Right lobe of liver (tissue), 6 donors: ENCODE data around the gene SLC31A2. TPM values are rescaled to one million over a fixed set of nuclear protein-coding genes. Genes with fewer than 3 reads are reported as not detected.

ENCODE experiments used
- ATAC-seq, 4 donors: fragments of 200-7000 bp; cut with Tn5 transposase; one replicate each; pipeline ENCODE4 v1.9.1; 2020; ENCODE audit warnings: mild to moderate bottlenecking in 4 of 4, moderate library complexity in 4 of 4
- DNase-seq, 3 donors: peaks; one replicate each; pipeline ENCODE4 v3.0.0-alpha.2; 2020
- H3K27ac ChIP-seq, 3 donors: fragments of 200-600 bp; one replicate each; pipeline ENCODE4 v1.8.0; 2022
- H3K27me3 ChIP-seq, 2 donors: fragments of 200-600 bp; one replicate each; pipeline ENCODE4 v1.8.0; 2022
- H3K36me3 ChIP-seq, 4 donors: fragments of 200-600 bp; sonication (generic) in 1 of 4; one replicate each; pipeline versions ENCODE4 v1.5.1 to v1.8.0; 2017 to 2022; ENCODE audit warnings: control low read depth in 1 of 4
- H3K4me1 ChIP-seq, 4 donors: fragments of 200-600 bp; sonication (generic) in 1 of 4; one replicate each; pipeline versions ENCODE4 v1.5.1 to v1.8.0; 2017 to 2022; ENCODE audit warnings: control low read depth in 1 of 4
- H3K4me3 ChIP-seq, 3 donors: fragments of 200-600 bp; one replicate each; pipeline ENCODE4 v1.8.0; 2022
- H3K9me3 ChIP-seq, 4 donors: fragments of 200-600 bp; sonication (generic) in 1 of 4; one replicate each; pipeline versions ENCODE4 v1.5.1 to v1.8.0; 2017 to 2022; ENCODE audit warnings: control low read depth in 1 of 4
- POLR2A ChIP-seq: fragments of 450-650 bp; IDR thresholded peaks from one replicate; pipeline ENCODE4 v1.6.1; 2017; ENCODE audit warnings: antibody characterized with exemption, mild to moderate bottlenecking
- WGBS: methylation state at CpG from one replicate; pipeline ENCODE4 v1.1.6; 2018; ENCODE audit warnings: low coverage, low lambda C conversion rate; ENCODE audit not compliant: insufficient coverage; ENCODE audit errors: missing lambda C conversion rate; 5-methylcytosine and 5-hydroxymethylcytosine counted together
- intact Hi-C, 2 donors: fragments of 100-400 bp; cut with DNase I; formaldehyde crosslinking; loops; one replicate each; pipeline versions ENCODE4 v1.11.2 to v1.14.1; 2022
- total RNA-seq, 6 experiments: library from RNA; depleted of rRNA in 2 of 6; stranded (reverse); fragments of >200 nt in 2 of 6; fragmentation: NEBNext Ultra II Directional in 3 of 6; extraction: Animal tissue kit (Norgen Biotek cat#: 25700) in 3 of 6; gene quantifications; one replicate each; pipeline versions ENCODE4 v1.1.0 to v1.2.4, GENCODE V29; 2016 to 2023
- TF ChIP-seq, protein P1 (sequence below), 4 donors: fragments of 200-600 bp in 3 of 4; fragments of 450-650 bp in 1 of 4; IDR thresholded peaks; one replicate each; pipeline versions ENCODE4 v1.5.1 to v1.8.0; 2016 to 2022; ENCODE audit warnings: antibody characterized with exemption in 4 of 4, mild to moderate bottlenecking in 2 of 4
- donor health status: DM: no; HTN: yes; CAD: no.
- donor health status: DM: no; HTN: no; CAD: no.
- donor health status: DM: no; HTN: no; CAD: no.
- donor health status: DM: no; HTN: yes; CAD: no.
- donor health status: DM: no; HTN: yes; CAD: no.

The SLC31A2 gene
- total RNA-seq, 6 experiments from 2014 or later = 11.5 to 43.4 (median 25.0) TPM

DNA sequence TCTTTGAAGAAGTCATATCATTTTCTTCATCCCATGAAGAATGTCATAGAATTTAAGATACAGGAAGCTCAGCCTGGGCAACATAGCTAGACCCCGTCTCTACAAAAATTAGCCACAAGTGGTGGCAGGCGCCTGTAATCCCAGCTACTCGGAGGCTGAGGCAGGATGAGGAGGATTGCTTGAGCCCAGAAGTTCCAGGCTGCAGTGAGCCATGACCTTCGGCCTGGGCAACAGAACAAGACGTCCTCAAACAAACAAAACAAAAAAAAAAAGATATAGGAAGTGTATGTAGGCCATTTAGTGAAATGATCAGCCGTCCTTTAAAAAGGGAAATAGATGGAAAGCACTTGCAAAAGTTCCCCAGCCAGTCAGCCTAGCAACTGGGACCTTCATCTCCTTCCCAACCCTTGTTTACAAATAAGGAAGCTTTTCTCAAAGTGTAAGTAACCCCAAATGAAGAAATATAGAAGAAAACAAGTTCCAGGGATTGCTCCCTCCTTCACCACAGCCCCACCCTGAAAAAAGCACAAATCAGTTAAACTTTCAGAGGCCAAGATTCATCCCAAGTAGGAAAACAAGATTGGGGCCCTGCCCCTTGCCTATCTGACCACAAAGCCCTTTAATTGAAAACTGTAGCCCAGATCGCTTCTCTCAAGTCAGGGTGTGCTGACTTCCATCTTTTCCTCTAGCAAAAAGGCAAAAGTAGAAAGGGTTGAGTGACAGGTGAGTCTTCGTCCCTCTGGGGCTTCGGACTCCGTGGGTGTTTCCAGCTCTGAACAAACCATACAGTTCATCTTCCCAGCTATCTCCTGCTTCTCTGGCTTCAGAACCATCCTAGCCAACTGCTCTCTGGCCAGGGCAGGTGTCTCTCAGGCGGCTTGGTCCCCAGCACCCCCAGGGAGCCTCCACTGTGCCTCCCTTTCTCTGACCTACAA lies 1.2 kb downstream of the SLC31A2 start:
- H3K4me1 ChIP-seq = peaks cover 0 to 38% (median 9%) of the 10 kb centered on the region in 4 donors
- no peaks in the 10 kb centered on the region for H3K27me3 ChIP-seq
- TF ChIP-seq, protein P1, sequence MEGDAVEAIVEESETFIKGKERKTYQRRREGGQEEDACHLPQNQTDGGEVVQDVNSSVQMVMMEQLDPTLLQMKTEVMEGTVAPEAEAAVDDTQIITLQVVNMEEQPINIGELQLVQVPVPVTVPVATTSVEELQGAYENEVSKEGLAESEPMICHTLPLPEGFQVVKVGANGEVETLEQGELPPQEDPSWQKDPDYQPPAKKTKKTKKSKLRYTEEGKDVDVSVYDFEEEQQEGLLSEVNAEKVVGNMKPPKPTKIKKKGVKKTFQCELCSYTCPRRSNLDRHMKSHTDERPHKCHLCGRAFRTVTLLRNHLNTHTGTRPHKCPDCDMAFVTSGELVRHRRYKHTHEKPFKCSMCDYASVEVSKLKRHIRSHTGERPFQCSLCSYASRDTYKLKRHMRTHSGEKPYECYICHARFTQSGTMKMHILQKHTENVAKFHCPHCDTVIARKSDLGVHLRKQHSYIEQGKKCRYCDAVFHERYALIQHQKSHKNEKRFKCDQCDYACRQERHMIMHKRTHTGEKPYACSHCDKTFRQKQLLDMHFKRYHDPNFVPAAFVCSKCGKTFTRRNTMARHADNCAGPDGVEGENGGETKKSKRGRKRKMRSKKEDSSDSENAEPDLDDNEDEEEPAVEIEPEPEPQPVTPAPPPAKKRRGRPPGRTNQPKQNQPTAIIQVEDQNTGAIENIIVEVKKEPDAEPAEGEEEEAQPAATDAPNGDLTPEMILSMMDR (IDR thresholded peaks at IDR 0.05) = no peak
- TF ChIP-seq POLR2A = no peak
- peak overlapping the region; percentile 77 to 85 (median 81) for H3K27ac ChIP-seq
- 9% methylated on average over 6 of the region's 11 CpGs for WGBS
- intact Hi-C loops = no loop called here
- no peaks in the 10 kb centered on the region for H3K9me3 ChIP-seq
- ATAC-seq (peak; percentile 4 to 54 (median 41)), DNase-seq (peak in 1 of 3 donors; percentile 60)
- H3K36me3 ChIP-seq = no peaks in the 10 kb centered on the region
- peak overlapping the region; percentile 80 to 99 (median 98) for H3K4me3 ChIP-seq

DNA sequence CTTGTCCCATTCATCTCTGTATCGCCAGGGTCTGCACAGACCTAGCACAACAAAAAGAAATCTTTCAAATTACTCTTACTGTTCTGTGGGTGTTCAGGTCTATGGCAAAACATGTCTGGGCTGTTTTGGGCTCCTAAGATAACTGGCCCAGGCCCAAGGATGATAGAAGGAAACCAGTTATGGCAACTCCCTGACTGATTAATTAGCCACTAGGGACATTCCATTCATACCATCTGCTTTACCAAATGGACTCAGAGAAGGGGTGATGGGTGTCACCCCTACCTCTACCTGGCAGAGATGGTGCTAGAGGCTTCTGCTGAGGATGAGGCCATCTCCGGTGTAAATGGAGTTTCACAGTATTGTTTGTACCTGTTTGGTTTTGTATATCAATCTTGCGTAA lies 1.9 kb downstream of the SLC31A2 start:
- H3K27ac ChIP-seq = peak overlapping the region in 2 of 3 donors; percentile 24 to 37
- no peaks in the 10 kb centered on the region for H3K27me3 ChIP-seq
- peak overlapping the region in 1 of 3 donors; percentile 98 for H3K4me3 ChIP-seq
- no peaks in the 10 kb centered on the region for H3K36me3 ChIP-seq
- intact Hi-C loops = no loop called here
- H3K4me1 ChIP-seq = peaks cover 0 to 37% (median 9%) of the 10 kb centered on the region in 4 donors
- no peaks in the 10 kb centered on the region for H3K9me3 ChIP-seq
- DNase-seq (no peak), ATAC-seq (no peak)
- no peak for TF ChIP-seq POLR2A
- TF ChIP-seq, protein P1 (IDR thresholded peaks at IDR 0.05) = no peak
- WGBS = 74% methylated on average over 3 of the region's 3 CpGs

DNA sequence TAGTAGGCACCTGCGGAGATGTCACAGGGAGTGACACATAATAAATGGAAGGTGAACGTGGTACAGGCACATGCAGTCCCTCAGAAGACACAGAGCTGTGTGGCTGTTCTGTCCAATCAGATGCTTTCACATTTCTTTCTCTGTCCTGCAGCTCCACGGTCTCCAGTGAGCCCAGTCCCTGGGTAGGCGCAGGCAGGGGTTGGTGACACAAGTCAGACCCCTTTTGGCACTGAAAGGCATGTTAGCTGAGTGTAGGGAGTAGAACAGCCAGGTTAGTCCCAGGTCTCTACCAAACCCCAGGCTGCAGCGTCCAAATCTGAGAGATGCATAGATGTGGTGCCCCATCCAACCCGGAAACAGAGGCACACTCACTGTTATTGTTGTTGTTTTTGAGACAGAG lies 2.8 kb downstream of the SLC31A2 start:
- WGBS = 79% methylated on average over 2 of the region's 6 CpGs
- DNase-seq (no peak), ATAC-seq (no peak)
- peaks cover 0 to 33% (median 6%) of the 10 kb centered on the region in 4 donors for H3K4me1 ChIP-seq
- no peaks in the 10 kb centered on the region for H3K27me3 ChIP-seq
- TF ChIP-seq, protein P1 (IDR thresholded peaks at IDR 0.05) = no peak
- no peak for TF ChIP-seq POLR2A
- no peaks in the 10 kb centered on the region for H3K9me3 ChIP-seq
- H3K4me3 ChIP-seq = no peak overlapping the region
- intact Hi-C loops = no loop called here
- H3K36me3 ChIP-seq = peaks cover 0 to 3% (median under 1%) of the 10 kb centered on the region in 4 donors
- H3K27ac ChIP-seq = no peak overlapping the region

DNA sequence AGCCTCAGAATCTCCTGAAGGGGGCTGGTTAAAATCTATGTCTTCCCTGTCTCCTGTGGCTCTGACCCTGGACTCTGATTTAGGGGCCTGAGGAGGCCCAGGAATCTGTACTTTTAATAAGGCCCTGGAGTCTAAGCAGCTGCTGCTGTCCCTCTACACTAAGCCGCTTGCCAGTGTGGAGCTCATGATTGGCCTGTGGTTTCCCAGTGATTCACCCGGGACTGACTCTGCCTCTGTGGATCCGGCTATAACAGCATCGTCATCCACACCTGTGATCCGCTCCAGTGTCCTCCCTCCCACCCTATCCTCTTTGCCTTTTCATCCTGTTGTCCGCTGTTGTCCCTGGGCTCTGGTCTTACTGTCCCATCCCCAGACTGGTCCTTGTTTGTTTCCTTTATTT lies 3.7 kb downstream of the SLC31A2 start:
- Histone ChIP-seq H3K36me3 (peaks cover 0 to 5% (median 3%) of the 10 kb centered on the region in 4 donors), H3K27ac (no peak overlapping the region), H3K4me1 (peaks cover 0 to 34% (median 6%) of the 10 kb centered on the region in 4 donors), H3K27me3 (no peaks in the 10 kb centered on the region), H3K4me3 (no peak overlapping the region), H3K9me3 (no peaks in the 10 kb centered on the region)
- ATAC-seq = no peak
- TF ChIP-seq, protein P1 (IDR thresholded peaks at IDR 0.05) = no peak
- no peak for TF ChIP-seq POLR2A
- WGBS = 80% methylated on average over 1 of the region's 6 CpGs
- intact Hi-C loops = no loop called here
- no peak for DNase-seq
